HG03280 (cell line): Measurements from ENCODE around the gene OR8I2.
"Not testable (repeated sequence)": the region's sequence is repeated elsewhere in the genome, so short reads cannot be mapped to it uniquely, and the experiment has no call there.

ENCODE experiments used
- ATAC-seq: cut with Tn5 transposase; IDR thresholded peaks from one replicate; pipeline ENCODE4 v1.9.1; 2021; ENCODE audit warnings: mild to moderate bottlenecking, moderate library complexity; ENCODE audit not compliant: unreplicated experiment

Gene OR8I2

DNA sequence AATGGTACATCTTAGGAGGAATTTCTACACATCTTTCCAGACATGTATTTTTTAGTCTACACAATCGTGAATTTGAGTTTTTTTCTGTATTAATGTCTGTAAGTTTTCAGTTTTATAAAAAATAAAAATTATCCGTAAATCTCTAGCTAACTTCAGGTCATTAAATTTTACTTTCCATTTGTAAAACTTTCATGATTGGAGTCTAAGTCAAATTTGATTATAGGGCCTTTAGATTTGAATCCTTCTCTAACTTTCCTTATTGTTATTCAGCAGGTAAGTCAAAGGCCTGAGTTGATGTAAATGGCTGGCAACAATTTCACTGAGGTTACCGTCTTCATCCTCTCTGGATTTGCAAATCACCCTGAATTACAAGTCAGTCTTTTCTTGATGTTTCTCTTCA, at the start of gene OR8I2:
TSS of gene OR8I2 (plus strand) at position 301 of the 400 bp plus-strand sequence. CDS start at position 301, 0 bp downstream.
- no peak for ATAC-seq

DNA sequence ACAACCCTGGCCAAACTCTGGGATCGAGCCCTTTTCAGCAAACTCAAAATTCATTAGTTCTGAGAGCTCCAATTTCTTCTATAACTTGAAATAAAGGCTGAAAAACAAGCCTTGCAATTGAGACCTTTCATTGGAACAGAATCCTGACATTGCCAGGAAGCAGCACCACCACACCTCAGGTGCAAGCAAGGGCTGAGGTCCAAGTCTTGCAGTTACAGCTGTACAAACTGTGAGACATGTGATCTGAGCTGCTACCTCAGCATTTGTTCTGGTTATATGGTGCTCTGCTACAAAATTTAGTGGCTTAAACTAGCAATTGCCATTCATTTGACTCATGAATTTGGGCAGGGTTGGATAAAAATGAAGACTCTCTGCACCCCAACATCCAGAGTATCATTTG, 47.6 kb upstream of the OR8I2 start:
- no peak for ATAC-seq

DNA sequence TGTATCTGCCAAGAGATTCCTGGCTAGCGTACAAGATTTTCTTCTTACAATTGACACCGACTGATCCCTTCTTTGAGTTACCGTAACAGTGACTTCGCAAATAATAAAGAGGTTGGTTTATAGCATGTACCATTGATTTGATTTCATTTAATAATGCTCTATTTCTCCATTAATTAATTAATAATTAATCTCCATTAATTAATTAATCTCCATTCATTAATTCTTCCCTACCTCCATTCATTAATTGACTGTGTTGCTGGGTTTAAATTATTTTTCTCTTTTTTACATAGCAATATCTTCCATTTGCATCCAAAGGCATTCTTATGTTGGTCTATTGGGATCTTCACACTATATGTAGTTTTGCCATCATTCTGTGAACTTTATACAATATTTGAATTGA, 44.6 kb upstream of the OR8I2 start:
- no peak for ATAC-seq

DNA sequence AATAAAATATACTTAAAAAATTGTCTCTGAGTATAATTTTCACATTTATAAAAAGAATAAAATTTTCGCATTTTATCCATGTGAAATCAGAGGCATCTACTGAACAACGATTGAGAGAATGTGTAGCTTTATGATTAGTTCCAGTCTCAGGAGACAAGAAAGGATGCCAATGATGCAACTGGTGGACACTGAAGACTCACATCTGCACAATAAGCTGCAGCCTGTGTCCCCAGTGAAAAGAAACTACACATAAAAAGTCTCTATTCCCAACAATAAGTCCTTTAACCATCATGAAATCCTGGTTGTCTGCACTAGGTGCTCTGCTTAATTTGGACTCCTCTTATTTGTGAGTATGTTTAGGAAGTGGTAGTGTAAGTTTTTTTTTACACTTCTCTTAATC, 43.6 kb upstream of the OR8I2 start:
- no peak for ATAC-seq

DNA sequence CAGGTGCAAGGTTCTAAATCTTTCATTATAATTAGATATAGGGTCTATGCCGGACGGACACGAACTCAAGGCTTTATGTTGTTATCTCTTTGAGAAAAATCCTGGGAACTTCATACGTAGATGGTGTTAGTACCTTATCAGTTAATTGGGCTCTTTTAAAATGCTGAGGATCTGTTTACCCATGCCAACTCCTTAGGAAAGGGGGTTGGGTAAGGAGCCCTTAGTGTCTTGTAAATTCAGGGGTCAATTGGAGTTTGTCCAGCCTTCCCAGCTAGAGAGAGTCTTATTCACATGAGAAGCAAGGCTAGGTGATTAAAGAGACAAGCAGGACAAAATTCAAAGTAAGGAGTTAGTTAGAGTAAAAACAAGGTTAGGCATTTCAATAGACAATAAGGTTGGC, 36.7 kb upstream of the OR8I2 start:
- not testable (repeated sequence) for ATAC-seq

DNA sequence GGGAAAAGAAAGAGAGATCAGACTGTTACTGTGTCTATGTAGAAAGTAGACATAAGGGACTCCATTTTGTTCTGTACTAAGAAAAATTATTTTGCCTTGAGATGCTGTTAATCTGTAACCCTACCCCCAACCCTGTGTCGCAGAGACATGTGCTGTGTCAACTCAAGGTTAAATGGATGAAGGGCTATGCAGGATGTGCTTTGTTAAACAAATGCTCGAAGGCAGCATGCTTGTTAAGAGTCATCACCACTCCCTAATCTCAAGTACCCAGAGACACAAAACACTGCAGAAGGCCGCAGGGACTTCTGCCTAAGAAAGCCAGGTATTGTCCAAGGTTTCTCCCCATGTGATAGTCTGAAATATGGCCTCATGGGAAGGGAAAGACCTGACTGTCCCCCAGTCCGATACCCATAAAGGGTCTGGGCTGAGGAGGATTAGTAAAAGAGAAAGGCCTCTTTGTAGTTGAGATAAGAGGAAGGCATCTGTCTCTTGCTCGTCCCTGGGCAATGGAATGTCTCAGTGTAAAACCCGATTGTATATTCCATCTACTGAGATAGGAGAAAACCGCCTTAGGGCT, 35.4 kb upstream of the OR8I2 start:
- ATAC-seq: not testable (repeated sequence)

DNA sequence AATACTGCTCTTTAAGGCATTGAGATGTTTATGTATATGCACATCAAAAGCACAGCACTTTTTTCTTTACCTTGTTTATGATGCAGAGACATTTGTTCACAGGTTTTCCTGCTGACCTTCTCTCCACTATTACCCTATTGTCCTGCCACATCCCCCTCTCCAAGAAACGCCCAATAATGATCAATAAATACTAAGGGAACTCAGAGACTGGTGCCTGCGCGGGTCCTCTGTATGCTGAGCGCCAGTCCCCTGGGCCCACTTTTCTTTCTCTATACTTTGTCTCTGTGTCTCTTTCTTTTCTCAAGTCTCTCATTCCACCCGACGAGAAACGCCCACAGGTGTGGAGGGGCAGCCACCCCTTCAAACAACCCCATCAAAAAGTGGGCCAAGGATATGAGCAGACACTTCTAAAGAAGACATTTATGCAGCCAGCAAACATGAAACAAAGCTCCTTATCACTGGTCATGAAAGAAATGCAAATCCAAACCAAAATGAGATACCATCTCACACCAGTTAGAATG, 34.8 kb upstream of the OR8I2 start:
- ATAC-seq: not testable (repeated sequence)

DNA sequence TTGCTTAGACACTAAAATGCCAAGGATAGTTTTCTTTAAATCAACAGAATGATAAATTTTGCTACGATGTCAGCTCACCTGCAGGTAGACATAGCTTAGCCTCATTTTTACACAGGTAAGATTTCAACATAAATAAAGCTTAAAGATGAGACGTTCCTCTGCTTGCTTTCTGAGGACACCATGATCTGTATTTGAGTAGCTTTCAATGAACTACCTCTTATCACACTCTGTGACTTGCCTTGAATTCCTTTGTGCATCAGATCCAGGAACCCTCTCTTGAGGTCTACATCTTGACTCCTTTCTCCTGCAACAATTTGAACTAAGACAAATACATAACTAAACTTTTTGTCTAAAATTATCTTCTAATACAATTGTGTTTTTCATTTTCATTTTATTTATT, 26.1 kb upstream of the OR8I2 start:
- ATAC-seq: no peak

DNA sequence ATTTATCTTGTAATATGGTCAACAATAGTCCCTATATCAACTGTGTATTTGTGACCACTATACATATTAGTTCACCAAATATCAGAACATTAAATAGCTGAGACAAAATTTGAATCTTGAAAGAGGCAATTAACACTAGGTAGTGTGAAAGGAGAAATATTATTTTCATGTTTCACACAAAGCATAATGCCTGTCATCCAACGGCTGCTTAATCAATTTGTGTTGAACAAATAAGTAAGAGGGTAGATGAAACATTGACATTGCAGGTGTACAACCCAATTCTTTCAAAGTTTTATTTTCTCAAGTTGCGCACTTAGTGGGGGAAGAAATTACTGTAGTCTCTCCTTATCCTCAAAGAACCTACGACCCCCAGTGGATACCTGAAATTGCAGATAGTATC, 3.4 kb upstream of the OR8I2 start:
- no peak for ATAC-seq

DNA sequence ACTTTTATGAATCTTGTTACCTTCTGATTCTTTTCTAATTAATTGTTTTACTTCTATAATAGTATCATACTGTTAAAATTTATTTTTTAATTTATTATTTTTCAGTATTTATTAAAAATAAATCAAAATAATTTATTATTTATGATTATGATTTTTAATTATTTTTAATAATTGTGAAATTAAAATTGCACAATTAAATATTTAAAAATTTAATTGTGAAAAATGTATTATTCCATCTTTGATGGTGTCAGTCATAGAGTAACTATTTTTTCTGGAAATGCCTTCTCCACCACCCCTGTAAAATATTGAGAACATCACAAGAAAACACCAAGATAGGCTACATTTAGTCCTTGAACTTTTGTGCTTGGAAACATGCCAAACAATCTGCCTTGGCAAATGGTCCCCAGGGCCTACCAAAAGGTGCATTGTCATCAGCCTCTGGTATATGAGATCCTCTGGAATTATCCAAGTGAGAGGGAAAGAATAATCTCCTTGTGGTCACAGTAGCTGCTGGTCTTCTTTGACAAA, 10.2 kb downstream of the OR8I2 start, which contains the start of gene OR8H2:
TSS of gene OR8H2 (plus strand) at position 478 of the 528 bp plus-strand sequence. CDS start 1,356 bp downstream, outside the sequence.
- no peak for ATAC-seq

DNA sequence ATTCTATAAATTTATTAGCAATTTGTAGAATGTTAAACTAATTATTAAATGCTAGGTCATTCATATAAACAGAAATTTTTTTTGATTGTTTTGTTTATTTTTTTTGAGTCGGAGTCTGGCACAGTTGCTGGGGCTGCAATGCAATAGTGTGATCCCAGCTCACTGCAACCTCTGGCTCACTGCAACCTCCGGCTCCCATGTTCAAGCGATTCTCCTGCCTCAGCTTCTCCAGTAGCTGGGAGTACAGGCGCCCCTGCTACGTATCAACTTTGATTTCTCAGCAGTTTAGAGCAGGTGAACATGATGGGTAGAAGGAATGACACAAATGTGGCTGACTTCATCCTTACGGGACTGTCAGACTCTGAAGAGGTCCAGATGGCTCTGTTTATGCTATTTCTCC, 29.0 kb downstream of the OR8I2 start, which contains the start of gene OR8H3:
TSS of gene OR8H3 (plus strand) at position 301 of the 400 bp plus-strand sequence. CDS start at position 301, 0 bp downstream.
- ATAC-seq: no peak

DNA sequence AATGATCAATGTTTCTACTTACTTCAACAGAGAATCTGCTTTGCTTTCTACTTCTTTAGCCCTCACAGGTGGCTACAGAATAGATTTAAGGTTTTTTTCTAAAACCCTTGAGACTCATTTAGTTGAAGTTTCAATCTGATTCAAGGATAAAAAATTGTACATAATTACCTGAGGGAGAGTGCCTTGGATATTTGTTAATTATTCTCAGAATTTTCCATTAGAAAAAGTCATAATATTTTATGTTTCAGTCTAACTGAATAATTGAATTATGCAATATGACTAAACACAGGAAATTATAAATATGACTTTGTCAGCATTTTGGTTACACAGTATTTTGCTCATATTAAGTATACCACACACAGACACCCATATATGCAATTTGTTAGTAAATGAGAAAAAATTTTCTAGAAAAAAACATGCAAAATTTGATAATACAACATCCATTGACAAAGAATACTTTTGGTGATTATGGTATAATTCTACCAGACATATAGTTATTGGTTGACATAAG, 47.1 kb downstream of the OR8I2 start, which contains the start of gene OR8J3:
TSS of gene OR8J3 (minus strand) at position 51 of the 511 bp plus-strand sequence. CDS start 2,483 bp downstream, outside the sequence.
- no peak for ATAC-seq

DNA sequence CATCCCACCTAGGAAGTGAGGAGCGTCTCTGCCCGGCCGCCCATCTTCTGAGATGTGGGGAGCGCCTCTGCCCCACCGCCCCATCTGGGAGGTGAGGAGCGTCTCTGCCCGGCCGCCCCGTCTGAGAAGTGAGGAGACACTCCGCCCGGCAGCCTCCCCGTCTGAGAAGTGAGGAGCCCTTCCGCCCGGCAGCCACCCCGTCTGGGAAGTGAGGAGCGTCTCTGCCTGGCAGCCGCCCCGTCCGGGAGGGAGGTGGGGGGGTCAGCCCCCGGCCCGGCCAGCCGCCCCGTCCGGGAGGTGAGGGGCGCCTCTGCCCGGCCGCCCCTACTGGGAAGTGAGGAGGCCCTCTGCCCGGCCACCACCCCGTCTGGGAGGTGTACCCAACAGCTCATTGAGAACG, 50.6 kb downstream of the OR8I2 start:
- not testable (repeated sequence) for ATAC-seq
